HL-60 (cell line): ENCODE measurements around the gene PMP22.

Experiments used
- DNase-seq, 2 experiments: peaks; one replicate each; pipeline ENCODE4 v3.0.0-alpha.2; 2010 to 2020; ENCODE audit warnings: low read depth in 1 of 2, low spot score in 1 of 2
- H3K27ac ChIP-seq: fragments of 250-450 bp; sonication (Bioruptor Pico); replicated peaks from 2 replicates; pipeline ENCODE4 v1.5.1; 2020; ENCODE audit warnings: mild to moderate bottlenecking, moderate library complexity
- H3K27me3 ChIP-seq: fragments of 250-450 bp; sonication (Bioruptor Pico); 2 replicates; pipeline ENCODE4 v1.5.1; 2021; ENCODE audit warnings: mild to moderate bottlenecking, moderate library complexity; ENCODE audit not compliant: insufficient read depth, poor library complexity, severe bottlenecking
- H3K4me3 ChIP-seq: replicated peaks from 2 replicates; pipeline ENCODE4 v1.5.1; 2011; ENCODE audit warnings: mild to moderate bottlenecking, control low read depth, low read length; ENCODE audit not compliant: insufficient read depth
- CTCF ChIP-seq: IDR thresholded peaks from one replicate; pipeline ENCODE4 v1.5.1; 2011; ENCODE audit warnings: low read length, control low read depth, inconsistent platforms; ENCODE audit not compliant: insufficient read depth
- GABPA ChIP-seq: IDR thresholded peaks from 2 replicates; pipeline ENCODE4 v1.6.1; 2012; ENCODE audit warnings: low read depth
- POLR2AphosphoS5 ChIP-seq: IDR thresholded peaks from 2 replicates; pipeline ENCODE4 v1.6.1; 2012; ENCODE audit warnings: low read depth
- REST ChIP-seq: IDR thresholded peaks from 2 replicates; pipeline ENCODE4 v1.6.1; 2012; ENCODE audit warnings: low read depth; ENCODE audit not compliant: insufficient replicate concordance
- SPI1 ChIP-seq: IDR thresholded peaks from 2 replicates; pipeline ENCODE4 v1.6.1; 2012; ENCODE audit warnings: low read depth, mild to moderate bottlenecking, borderline replicate concordance
- long read RNA-seq: library from polyadenylated mRNA; unstranded; transcript quantifications from one replicate; pipeline ENCODE4 v2.0.0, GENCODE V29; 2020

PMP22 gene
- long read RNA-seq, partial matches to known transcripts, result 1 of 1 reads
- long read RNA-seq, other reads (novel, unspliced or antisense), result 0 of 1 reads

GRCh38 chr17:15265131-15265530 is at the start of gene PMP22:
Gene PMP22 (minus strand): TSS chr17:15265326. CDS start chr17:15260727, 4,599 bp downstream.
- H3K27ac ChIP-seq, result no peak within 1 kb of the TSS
- no peak for DNase-seq
- H3K27me3 ChIP-seq, result peaks cover 15% of the 10 kb centered on the region
- TF ChIP-seq SPI1, result no peak
- TF ChIP-seq GABPA, result no peak
- TF ChIP-seq POLR2AphosphoS5, result no peak
- TF ChIP-seq REST, result no peak
- no peak for TF ChIP-seq CTCF
- no peak within 1 kb of the TSS for H3K4me3 ChIP-seq

GRCh38 chr17:15311996-15312395 is 46.9 kb upstream of the PMP22 start:
- DNase-seq, result no peak
- Histone ChIP-seq H3K4me3 (no peak overlapping the region), H3K27ac (no peak overlapping the region), H3K27me3 (no peaks in the 10 kb centered on the region)
- TF ChIP-seq SPI1 (no peak), POLR2AphosphoS5 (no peak), CTCF (no peak)

- H3K27ac ChIP-seq, result no peak overlapping the region
- no peak overlapping the region for H3K4me3 ChIP-seq
- TF ChIP-seq CTCF, result no peak
- no peak for TF ChIP-seq GABPA
- TF ChIP-seq SPI1, result no peak
- no peak for TF ChIP-seq REST
- TF ChIP-seq POLR2AphosphoS5, result no peak
- DNase-seq, result no peak
- H3K27me3 ChIP-seq, result no peaks in the 10 kb centered on the region
Measured at GRCh38 chr17:15309793-15310192, 44.7 kb upstream of the PMP22 start.

- no peak for DNase-seq
Measured at GRCh38 chr17:15309236-15309635, 44.1 kb upstream of the PMP22 start.

More at GRCh38 chr17:15309236-15309635, 44.1 kb upstream of the PMP22 start:
- H3K4me3 ChIP-seq, result no peak overlapping the region
- TF ChIP-seq REST, result no peak
- no peak for TF ChIP-seq POLR2AphosphoS5
- no peak for TF ChIP-seq GABPA
- no peak for TF ChIP-seq SPI1
- TF ChIP-seq CTCF, result no peak
- no peaks in the 10 kb centered on the region for H3K27me3 ChIP-seq
- no peak overlapping the region for H3K27ac ChIP-seq
